ENCODE results near the gene TMEM117.
"Not testable (repeated sequence)": the region's sequence is repeated elsewhere in the genome, so short reads cannot be mapped to it uniquely, and the experiment has no call there.

Gene TMEM117

DNA sequence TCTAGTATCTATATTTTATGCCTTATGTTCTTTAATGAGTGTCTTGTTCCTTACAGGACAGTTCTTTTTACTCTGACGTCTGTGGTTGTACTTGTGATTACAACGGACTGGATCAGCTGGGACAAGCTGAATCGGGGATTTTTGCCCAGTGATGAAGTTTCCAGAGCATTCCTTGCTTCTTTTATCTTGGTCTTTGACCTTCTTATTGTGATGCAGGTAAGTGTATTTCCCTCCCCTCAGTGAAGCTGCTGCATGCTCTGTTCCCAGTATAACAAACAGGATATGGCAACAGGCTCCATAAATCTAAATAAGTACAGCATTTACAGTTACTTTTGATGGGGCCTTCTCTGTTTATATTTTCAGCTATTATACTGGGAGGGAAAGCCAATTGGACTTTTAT lies 463.6 kb downstream of the TMEM117 start:
- no peak for DNase-seq (ENCODE audit: low read depth)

DNA sequence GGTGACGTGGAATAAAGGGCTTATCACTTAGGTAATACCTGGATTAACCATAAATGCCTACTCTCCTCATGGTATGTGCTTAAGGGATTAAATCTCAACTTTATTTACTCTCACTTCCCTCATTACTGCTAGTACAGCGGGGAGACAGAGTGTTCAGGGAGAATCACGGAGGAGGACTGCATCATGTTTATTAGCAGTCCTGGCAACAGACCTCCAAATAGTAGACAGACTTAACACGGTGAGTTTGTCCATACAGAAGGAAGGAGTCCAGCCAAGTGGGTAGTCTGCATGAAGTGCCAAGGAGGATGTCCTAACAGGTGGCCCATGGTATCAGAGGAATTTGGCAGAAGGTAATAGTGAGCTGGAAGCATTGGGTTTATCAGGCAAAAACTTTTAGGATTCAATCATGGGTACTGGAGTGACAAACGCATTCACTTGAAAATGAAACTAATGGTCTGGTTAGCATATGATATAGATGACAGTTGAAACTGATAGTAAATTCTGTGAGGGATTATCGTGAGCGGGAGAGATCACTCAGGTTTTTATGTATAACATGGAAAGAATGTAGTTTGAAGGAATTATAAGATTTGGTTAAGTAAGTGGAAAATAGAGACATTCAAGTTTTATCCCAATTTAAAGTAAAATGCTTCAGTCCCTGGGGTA lies 471.8 kb downstream of the TMEM117 start:
- DNase-seq (ENCODE audit: low read depth) = no peak

DNA sequence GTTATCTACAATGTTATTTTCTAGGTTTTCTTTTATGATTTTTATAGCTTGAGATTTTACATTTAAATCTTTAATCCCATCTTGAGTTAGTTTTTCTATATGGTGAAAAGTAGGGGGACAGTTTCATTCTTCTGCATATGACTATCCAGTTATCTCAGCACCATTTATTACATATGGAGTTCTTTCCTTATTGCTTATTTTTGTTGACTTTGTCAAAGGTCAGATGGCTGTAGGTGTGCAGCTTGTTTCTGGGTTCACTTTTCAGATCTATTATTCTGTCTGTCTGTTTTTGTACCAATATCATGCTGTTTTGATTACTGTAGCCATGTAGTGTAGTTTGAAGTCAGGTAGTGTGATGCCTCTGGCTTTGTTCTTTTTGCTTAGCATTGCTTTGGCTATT lies 477.3 kb downstream of the TMEM117 start:
- no peak for DNase-seq (ENCODE audit: low read depth)

DNA sequence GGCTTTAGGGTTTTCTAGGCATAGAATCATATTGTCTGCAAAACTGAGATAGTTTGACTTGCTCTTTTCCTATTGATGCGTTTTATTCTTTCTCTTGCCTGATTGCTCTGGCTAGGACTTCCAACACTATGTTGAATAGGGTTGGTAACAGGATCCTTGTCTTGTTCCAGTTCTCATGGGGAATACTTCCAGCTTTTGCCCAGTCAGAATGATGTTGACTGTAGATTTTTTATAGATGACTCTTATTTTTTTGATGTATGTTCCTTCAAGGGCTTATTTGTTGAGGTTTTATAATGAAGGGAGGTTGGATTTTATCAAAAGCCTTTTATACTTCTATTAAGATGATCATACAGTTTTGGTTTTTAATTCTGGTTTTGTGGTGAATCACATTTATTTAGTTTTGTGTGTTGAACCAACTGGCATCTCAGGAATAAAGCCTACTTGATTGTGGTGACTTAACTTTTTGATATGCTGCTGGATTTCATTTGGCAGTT lies 478.2 kb downstream of the TMEM117 start:
- no peak for DNase-seq (ENCODE audit: low read depth)

DNA sequence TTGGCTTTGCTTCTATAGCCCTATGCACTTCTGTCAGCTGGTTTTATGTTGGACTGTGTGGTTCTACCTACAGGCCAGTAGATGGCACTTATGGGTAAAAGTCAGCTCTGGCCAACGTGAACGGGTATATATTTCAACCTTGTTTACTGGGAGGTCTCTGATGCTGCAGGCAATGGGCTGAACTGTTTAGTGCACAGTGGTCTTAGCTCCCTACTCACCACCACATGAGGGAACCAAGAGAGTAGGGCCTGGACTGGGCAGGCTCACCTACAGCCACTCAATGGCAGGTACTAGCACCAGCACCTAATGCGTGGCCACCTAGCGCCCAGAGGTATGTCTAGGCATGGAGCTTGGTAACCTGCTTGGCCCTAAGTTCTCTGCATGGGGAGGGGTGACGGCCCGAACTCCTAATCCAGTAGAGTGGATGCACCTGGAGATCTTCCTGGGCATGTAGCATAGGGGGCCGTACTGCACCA lies 481.8 kb downstream of the TMEM117 start:
- no peak for DNase-seq (ENCODE audit: low read depth)

DNA sequence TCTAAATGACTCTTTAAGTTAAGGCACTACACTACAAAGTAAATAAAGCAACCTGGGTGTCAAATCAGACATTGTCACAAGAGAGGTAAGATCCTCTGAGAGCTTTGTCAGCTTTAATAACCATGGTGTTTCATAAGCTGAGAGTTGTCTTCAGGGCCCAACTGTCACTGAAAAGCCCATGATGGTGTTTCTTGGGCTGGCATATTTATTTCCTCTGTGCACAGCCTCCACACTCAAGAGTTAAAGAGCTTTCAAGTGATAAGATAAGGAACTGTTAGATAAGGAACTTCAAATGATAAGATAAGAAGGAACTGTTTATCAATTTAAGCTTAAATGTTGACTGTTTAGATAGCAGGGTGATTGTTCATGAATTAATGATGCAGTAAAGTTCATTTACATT lies 495.4 kb downstream of the TMEM117 start:
- DNase-seq (ENCODE audit: low read depth) = no peak

DNA sequence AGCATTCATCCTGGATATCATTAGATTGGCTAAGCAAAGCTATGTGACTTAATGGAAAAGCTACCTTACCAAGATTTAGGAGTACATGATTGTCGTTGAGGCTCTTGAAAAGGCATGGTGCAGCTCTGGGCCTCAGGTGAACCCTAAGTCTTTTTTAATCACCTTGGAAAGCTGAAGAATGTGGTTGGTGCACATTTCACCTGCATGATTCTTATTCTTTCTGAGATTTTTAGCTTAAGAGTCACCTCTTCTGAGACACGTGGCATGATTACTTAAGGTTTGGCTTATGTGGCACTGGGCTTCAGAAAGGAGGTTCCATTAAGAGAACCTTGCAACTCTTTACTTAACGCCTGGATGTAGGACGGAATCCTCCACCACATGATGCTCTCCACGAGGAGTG lies 498.5 kb downstream of the TMEM117 start:
- DNase-seq (ENCODE audit: low read depth) = no peak

DNA sequence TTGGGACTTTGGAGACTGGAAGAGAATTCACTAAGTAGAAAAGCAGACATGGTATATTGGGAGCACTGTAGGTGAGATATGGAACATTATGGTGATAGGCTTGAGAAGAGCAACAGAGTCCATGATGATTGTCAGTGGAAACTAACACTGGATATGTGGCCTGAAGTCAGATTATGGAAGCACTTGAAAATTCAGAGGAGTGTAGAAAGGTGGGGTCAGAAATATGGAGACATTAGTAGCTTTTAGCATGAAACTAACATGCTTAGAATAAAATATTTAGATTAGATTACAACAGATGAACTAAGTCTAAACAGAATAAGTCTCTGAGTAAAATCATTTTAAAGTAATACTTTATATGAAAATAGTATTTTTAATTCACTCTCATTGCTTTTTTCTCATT lies 499.1 kb downstream of the TMEM117 start:
- no peak for DNase-seq (ENCODE audit: low read depth)

DNA sequence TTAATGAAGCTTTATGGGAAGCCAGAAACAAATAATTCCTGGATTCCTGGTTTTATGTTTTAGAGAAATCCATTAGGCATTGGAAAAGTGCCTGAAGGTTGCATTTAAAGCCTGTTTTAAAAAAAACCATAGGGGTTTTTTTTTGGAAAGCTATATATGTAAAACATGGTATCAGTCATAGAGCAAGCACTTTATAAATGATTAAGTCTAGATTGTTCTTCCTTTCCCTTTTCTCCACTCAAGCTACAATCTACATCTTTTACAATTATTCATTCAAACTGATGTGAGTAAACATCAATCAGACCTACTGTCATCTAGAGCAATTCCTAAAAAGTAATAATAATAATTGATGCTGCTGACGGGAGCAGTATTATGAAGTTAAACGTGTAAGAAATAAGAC lies 500.7 kb downstream of the TMEM117 start:
- DNase-seq (ENCODE audit: low read depth) = no peak

DNA sequence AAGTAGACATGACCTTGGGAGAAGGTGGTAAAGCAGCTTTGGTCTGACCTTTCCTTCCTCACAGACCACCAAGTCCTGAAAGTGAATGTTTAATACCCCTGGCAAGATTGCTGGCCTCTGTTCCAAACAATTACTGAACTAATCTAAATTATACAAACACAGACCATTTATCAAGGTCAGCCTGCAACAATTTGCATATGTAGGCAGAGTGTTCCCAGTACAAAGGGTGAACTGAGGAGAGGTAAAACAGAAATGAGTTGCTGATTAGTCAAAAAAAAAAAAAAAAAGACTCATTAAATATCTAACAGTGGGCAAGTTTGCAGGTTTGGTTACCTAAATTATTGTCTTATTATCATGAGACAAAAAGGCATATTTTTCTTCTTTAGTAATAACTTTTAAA lies 506.5 kb downstream of the TMEM117 start:
- DNase-seq (ENCODE audit: low read depth) = no peak

DNA sequence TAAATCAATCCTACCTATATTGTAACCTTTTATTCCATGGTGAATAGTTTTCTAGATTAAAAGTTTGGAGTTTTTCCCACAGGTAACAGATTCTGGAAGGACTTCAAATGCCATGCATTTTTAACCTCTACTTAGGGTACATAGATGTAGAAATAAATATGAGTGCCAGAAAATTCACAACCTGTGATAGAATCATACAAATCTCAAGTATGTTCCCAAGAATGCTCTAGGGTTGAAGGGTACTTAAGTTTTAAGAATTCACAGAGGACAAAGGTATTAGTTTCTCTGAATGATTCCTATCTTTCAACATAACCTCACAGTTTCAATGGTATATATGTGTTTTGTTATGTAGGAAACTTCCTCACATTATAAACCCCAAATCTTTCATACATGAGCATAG lies 511.3 kb downstream of the TMEM117 start:
- no peak for DNase-seq (ENCODE audit: low read depth)

DNA sequence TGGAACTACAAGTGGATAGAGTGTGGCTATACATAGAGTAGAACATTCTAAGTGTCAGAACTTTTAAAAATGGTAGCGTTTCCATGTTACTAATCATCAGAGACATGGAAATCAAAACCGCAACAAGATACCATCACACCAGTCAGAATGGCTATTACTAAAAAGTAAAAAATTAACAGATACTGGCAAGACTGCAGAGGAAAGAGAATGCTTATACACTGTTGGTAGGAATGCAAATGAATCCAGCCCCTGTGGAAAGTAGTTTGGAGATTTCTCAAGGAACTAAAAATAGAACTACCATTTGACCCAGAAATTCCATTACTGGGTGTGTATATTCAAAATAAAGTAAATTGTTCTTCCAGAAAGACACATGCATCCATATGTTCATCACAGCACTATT lies 521.6 kb downstream of the TMEM117 start:
- no peak for DNase-seq (ENCODE audit: low read depth)

DNA sequence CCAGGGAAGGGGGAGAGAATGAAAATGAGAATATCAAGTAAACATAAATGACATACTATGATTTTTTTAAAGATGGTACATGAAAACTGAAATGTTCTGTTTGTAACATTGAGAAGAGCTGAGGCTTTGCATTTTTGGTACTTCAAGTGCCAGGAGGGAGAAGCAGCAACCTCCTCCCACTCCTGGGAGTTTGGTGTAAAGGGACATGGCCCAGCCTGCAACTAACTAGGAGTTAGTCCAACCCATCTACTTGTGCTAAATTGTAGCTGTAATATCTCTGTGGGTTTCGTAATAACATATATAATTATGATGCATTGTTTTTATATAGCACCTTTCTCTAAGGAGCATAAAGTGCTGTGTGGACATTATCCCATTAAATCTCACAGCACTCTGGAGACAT lies 522.8 kb downstream of the TMEM117 start:
- no peak for DNase-seq (ENCODE audit: low read depth)

DNA sequence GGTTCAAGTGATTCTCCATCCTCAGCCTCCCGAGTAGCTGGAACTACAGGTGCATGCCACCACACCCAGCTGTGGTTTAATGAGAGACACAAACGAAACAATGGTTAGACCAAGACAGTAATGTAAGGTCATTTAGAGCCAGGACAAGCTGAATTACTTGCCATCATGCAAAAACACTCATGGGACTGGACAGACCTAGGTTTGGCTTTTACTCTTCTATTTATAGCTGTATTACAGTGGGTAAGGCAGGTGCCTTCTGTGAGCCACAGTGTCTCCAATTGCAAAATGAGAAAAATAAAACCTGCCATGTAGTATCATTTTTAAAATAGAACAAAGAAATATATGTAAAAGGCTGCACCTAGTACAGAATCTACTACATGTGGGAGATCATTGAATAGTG lies 527.1 kb downstream of the TMEM117 start:
- no peak for DNase-seq (ENCODE audit: low read depth)

DNA sequence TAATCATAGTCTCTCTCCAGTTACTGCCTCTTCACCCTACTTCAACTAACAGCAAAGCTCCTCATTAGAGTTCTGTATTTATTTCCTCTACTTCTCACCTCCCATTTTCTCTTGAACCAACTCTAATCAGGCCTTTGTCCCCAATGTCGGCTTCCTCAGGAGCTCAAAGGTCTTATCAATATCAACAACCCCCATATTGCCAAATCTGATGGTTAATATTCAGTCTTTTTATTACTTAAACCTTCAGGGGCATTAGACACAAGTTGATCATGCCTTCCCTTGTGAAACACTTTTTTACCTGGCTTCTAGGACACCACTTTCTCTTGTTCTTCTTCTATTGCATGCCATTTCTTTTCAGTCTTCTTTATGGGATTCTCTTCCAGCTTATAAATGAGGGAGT lies 531.3 kb downstream of the TMEM117 start:
- DNase-seq (ENCODE audit: low read depth) = no peak

DNA sequence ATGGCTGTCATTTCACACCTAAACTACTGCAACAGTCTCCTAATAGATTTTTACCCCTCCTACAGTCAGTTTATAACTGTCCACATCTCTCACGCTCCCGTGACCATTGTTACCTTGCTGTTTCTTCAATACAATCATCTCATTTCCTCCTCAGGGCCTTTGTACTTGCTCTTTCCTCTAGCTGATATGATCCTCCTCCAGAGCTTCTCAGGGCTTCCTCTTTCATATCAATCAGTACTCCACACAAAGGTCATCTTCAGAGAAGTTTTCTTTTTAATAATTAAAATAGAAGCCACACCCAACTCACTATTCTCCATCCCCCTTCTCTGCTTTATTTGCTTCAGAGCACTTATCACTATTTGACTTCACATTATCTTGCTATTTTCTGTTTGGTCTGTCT lies 532.0 kb downstream of the TMEM117 start:
- no peak for DNase-seq (ENCODE audit: low read depth)

DNA sequence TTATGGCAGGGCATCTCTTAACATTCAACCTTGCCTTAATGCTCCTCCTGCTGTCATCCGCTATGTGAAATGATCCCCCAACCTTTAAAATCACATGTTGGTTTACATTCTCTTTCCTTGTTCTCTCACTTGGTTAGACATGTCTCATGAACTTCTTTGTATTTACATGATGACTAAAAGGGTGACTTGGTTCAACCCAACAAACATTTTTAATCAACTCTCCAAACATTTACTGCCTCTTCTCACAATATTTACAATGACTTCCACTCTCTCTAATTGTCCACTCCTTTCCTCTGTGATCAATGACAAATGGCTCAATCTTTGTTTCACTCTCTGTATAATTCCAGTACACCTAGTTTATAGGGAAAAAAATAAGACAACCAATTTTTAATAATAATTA lies 534.1 kb downstream of the TMEM117 start:
- DNase-seq (ENCODE audit: low read depth) = no peak

DNA sequence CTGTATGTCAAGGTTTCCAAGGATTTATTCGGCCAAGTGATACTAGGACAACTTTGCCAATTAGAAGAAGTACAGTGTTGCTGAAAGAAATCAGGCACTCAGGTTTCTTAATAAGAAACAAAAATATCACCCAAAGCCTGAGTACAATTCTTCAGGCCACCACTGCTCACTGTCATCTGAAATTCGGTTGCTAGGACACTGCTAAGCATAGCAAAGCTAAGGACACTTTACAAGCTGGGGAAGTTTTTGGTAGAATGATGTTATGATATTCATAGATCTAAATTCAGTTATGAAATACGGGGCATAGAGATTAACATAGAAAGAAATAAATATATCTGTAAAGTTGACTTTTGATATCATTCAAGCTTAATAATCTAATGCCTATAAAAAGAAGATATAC lies 535.1 kb downstream of the TMEM117 start:
- DNase-seq (ENCODE audit: low read depth) = no peak

DNA sequence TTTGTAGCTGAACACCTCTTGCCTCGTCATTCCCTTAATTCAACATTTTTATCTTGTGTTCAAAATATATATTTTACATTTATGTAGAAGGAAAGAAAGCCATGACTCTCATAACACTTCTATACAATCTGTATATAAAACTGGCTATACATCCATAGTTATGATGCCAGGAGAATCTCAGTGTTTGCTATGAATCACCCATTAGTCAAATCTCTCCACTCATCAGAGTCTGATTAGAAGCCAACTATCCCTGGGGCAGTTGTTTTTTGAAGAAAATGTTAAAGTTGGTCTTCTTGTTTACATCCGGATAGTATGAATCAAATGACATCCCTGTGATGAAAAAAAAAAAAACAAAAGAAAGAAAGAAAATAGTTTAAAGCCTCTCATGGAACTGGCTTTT lies 536.4 kb downstream of the TMEM117 start:
- no peak for DNase-seq (ENCODE audit: low read depth)

DNA sequence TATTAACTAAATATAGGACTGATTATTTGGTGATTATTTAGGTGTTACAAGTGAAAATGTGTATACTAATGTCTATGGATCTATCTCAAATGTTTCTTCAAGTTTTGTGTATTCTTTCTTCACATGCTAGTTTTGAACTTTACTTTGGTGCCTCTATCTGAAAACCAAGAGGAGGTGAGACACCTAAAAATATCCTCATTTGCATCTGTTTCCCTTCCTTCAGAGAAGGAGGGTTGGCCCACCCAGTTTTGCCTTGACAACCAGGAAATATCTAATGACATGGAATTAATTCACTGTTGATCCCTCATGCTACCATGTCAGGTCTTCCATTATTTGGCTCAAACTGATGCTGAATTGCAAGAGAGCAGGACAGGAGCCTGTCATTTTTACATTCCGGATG lies 539.8 kb downstream of the TMEM117 start:
- DNase-seq (ENCODE audit: low read depth) = no peak

DNA sequence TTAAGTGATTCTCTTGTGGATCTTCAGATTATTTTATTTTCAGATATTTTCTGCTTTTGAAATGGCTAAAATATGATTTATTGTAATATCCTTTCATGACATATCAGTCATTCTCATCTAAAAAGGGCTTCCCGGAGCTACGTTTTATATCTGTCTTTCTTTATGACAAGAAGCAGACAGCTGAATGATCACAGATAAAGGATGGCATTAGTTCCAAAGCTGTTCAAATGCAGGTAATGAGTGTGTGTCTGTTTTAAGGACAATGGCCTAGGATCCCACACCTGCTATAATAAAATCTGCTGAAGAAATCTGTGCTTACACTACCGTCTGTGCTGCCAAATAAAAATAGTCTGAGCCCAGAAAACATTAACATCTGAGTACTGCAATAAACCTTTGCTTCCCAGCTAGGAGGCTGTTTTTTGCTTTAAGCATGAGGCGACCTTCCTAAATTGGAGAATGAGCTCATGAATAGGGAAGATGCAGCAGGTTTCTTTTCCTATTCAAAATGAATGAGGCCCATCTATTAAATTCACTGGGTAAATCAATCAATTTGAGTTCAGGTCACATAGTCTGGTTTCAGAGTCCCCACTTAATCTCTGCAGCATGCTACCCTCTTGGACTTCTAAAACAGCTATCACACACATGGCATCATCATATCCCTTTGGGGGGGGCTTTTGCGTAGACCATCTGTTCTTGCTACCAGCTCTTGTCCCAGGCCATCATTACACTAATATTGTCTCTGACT lies 541.7 kb downstream of the TMEM117 start:
- no peak for DNase-seq (ENCODE audit: low read depth)

DNA sequence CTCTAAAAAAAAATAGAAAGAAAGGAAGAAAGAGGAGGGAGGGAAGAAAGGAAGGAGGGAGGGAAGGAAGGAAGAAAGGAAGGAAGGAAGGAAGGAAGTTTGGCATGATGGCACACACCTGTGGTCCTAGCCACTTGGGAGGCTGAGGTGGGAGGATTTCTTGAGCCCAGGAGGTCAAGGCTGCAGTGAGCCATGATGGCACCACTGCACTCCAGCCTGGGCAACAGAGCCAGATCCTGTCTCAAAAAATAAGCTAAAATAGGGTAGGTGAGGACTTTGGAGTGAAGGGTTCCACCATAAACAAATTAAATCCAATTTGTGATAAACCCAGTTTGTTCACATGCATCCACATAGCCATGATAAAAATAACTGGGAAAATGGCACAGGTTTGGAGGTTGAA lies 543.2 kb downstream of the TMEM117 start:
- DNase-seq (ENCODE audit: low read depth) = not testable (repeated sequence)

DNA sequence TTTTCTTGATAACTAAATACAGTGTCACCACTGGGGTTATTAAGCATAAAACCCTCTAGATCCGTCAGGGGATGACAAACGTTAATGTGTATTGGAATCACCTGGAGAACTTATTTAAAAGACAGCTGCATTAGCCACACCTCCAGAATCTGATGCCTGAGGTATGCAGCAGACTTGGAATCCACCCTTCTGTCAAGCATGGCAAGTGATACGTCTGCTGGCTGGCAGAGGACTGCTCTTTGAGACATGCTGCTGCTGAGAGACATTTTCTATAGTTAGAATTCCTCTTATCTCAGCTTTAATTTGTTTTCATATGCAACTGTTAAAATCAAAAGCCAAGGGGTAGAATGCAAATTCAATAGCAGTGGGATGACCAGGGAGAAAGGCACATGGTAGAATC lies 544.0 kb downstream of the TMEM117 start:
- no peak for DNase-seq (ENCODE audit: low read depth)

DNA sequence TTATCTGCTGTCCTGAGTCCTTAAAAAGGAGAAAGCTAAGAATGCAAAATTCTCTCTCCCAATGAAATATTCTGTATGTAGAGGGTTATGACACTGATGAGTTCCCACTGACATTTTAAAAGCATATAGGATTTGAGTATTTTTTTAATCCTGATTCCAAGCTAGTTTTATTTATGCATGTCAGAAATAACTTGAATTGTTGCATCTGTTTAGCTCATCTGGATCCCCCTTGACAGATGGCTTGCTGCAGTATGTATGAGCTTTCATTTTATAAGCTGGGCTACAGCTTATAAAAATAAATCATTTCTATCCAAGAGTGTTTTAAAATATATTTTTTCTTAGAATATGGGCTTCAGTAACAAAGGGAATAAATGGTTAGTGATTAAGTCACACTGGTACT lies 545.0 kb downstream of the TMEM117 start:
- no peak for DNase-seq (ENCODE audit: low read depth)
